ENCODE data around the gene CTCFL. TPM values are rescaled to one million over a fixed set of nuclear protein-coding genes. Genes with fewer than 3 reads are reported as not detected.
"Not testable (repeated sequence)": the region's sequence is repeated elsewhere in the genome, so short reads cannot be mapped to it uniquely, and the experiment has no call there.

The CTCFL gene
- total RNA-seq, 1 experiment from 2014 or later: 0.06 TPM

GRCh38 chr20:57479196-57479595 is 45.7 kb downstream of the CTCFL start:
- H3K27ac ChIP-seq: no peak overlapping the region
- H3K9me3 ChIP-seq (replicated peaks): no peaks in the 10 kb centered on the region
- H3K4me1 ChIP-seq: peaks cover 12% of the 10 kb centered on the region
- H3K4me3 ChIP-seq: no peak overlapping the region
- H3K36me3 ChIP-seq: no peaks in the 10 kb centered on the region
- peaks cover 34% of the 10 kb centered on the region for H3K27me3 ChIP-seq
- no peak for DNase-seq

GRCh38 chr20:57478176-57478575 is 46.8 kb downstream of the CTCFL start:
- no peak overlapping the region for H3K4me3 ChIP-seq
- H3K4me1 ChIP-seq: peaks cover 17% of the 10 kb centered on the region
- H3K27me3 ChIP-seq: peaks cover 33% of the 10 kb centered on the region
- no peak for DNase-seq
- H3K27ac ChIP-seq: no peak overlapping the region
- no peaks in the 10 kb centered on the region for H3K9me3 ChIP-seq (replicated peaks)
- no peaks in the 10 kb centered on the region for H3K36me3 ChIP-seq

GRCh38 chr20:57476641-57477461 is 48.1 kb downstream of the CTCFL start:
- Histone ChIP-seq H3K36me3 (no peaks in the 10 kb centered on the region), H3K4me3 (no peak overlapping the region), H3K27ac (no peak overlapping the region), H3K27me3 (peaks cover 26% of the 10 kb centered on the region), H3K4me1 (peaks cover 19% of the 10 kb centered on the region), H3K9me3 (replicated peaks) (no peaks in the 10 kb centered on the region)
- peak in 1 of 2 experiments; percentile 44 for DNase-seq

GRCh38 chr20:57476084-57476526 is 48.8 kb downstream of the CTCFL start:
- Histone ChIP-seq H3K4me3 (no peak overlapping the region), H3K27ac (no peak overlapping the region)

GRCh38 chr20:57475388-57476083 is 49.4 kb downstream of the CTCFL start:
- no peak for DNase-seq
- Histone ChIP-seq H3K27me3 (peaks cover 19% of the 10 kb centered on the region), H3K27ac (no peak overlapping the region), H3K36me3 (no peaks in the 10 kb centered on the region), H3K4me3 (no peak overlapping the region), H3K4me1 (peaks cover 28% of the 10 kb centered on the region), H3K9me3 (replicated peaks) (no peaks in the 10 kb centered on the region)

More at GRCh38 chr20:57476084-57476526, 48.8 kb downstream of the CTCFL start:
- Histone ChIP-seq H3K9me3 (replicated peaks) (no peaks in the 10 kb centered on the region), H3K27me3 (peaks cover 20% of the 10 kb centered on the region), H3K36me3 (no peaks in the 10 kb centered on the region), H3K4me1 (peaks cover 22% of the 10 kb centered on the region)
- no peak for DNase-seq

DNA sequence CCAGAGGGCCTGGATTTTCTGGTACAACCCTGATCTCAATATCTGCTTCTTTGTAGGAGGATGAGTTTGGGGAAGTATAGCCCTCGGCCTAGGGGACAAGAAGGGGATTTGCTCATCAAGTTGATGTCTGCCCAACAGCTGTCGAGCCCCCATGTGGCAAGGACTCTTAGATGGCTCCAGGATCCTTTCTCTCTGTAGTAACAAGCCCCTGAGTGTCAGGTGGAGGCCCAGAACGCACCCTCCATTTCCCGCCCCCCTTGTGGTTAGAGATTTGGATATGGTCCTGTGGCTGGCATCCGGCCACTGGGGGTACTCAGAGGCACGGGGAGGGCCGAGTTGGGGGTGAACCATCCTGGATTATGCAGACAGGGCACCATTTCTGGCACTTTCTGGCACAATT is 50.1 kb downstream of the CTCFL start:
- H3K4me1 ChIP-seq: peaks cover 35% of the 10 kb centered on the region
- no peak for DNase-seq
- H3K9me3 ChIP-seq (replicated peaks): no peaks in the 10 kb centered on the region
- no peak overlapping the region for H3K4me3 ChIP-seq
- peaks cover 19% of the 10 kb centered on the region for H3K27me3 ChIP-seq
- H3K36me3 ChIP-seq: no peaks in the 10 kb centered on the region
- no peak overlapping the region for H3K27ac ChIP-seq

- no peak overlapping the region for H3K27ac ChIP-seq
- H3K4me3 ChIP-seq: no peak overlapping the region
- no peaks in the 10 kb centered on the region for H3K9me3 ChIP-seq (replicated peaks)
- H3K36me3 ChIP-seq: no peaks in the 10 kb centered on the region
- H3K4me1 ChIP-seq: peaks cover 41% of the 10 kb centered on the region
- peaks cover 18% of the 10 kb centered on the region for H3K27me3 ChIP-seq
- DNase-seq: no peak
Measured at GRCh38 chr20:57474205-57474604, 50.7 kb downstream of the CTCFL start.

GRCh38 chr20:57473246-57474048 is 51.5 kb downstream of the CTCFL start:
- H3K4me3 ChIP-seq: no peak overlapping the region
- peaks cover 19% of the 10 kb centered on the region for H3K27me3 ChIP-seq
- no peaks in the 10 kb centered on the region for H3K36me3 ChIP-seq
- no peak overlapping the region for H3K27ac ChIP-seq
- peak in 1 of 2 experiments; percentile 61 for DNase-seq
- peaks cover 46% of the 10 kb centered on the region for H3K4me1 ChIP-seq
- no peaks in the 10 kb centered on the region for H3K9me3 ChIP-seq (replicated peaks)

DNA sequence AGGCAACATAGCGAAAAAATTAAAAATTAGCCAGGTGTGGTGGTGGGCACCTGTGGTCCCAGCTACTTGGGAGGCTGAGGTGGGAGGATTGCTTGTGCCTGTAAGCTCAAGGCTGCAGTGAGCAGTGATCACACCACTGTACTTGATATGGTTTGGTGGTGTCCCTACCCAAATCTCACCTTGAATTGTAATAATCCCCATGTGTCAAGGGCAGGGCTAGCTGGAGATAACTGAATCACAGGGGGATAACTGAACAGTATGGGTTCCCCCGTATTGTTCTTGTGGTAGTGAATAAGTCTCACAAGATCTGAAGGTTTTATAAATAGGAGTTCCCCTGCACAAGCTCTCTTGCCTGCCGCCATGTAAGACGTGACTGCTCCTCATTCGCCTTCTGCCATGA is 52.5 kb downstream of the CTCFL start:
- H3K27ac ChIP-seq; DNase-seq; H3K9me3 ChIP-seq (replicated peaks); H3K4me3 ChIP-seq; H3K36me3 ChIP-seq: not testable (repeated sequence)
- H3K4me1 ChIP-seq: peaks cover 46% of the 10 kb centered on the region
- peaks cover 19% of the 10 kb centered on the region for H3K27me3 ChIP-seq

GRCh38 chr20:57471496-57472372 is 53.2 kb downstream of the CTCFL start:
- Histone ChIP-seq H3K36me3 (no peaks in the 10 kb centered on the region), H3K9me3 (replicated peaks) (no peaks in the 10 kb centered on the region), H3K4me3 (no peak overlapping the region), H3K27me3 (peaks cover 15% of the 10 kb centered on the region), H3K4me1 (peaks cover 43% of the 10 kb centered on the region), H3K27ac (no peak overlapping the region)
- no peak for DNase-seq

GRCh38 chr20:57470666-57471495 is 54.1 kb downstream of the CTCFL start:
- Histone ChIP-seq H3K4me3 (peak overlapping the region; percentile 12; the same call in 1 of the 2 replicates), H3K27ac (no peak overlapping the region), H3K27me3 (peaks cover 9% of the 10 kb centered on the region; the same call in 1 of the 2 replicates), H3K36me3 (no peaks in the 10 kb centered on the region), H3K9me3 (replicated peaks) (no peaks in the 10 kb centered on the region), H3K4me1 (peaks cover 36% of the 10 kb centered on the region)
- DNase-seq: no peak

DNA sequence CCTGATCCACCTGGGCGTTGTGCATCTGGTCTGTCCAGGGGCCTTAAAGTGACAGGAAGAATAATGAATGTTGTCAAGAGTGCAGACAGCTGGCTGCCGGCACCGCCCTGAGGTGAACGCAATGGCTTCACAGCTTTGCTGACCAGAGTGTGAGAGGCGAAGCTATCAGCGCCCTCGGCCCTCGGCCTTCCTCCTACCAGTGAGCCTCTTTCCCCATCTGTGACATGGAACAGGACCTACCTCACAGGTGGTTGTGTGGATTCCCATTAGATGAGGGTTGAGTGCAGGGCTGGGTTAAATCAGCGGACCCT is 54.8 kb downstream of the CTCFL start:
- no peak overlapping the region for H3K27ac ChIP-seq
- peaks cover 9% of the 10 kb centered on the region; the same call in 1 of the 2 replicates for H3K27me3 ChIP-seq
- H3K36me3 ChIP-seq: no peaks in the 10 kb centered on the region
- no peaks in the 10 kb centered on the region for H3K9me3 ChIP-seq (replicated peaks)
- peak in 1 of 2 experiments; percentile 45 for DNase-seq
- peaks cover 36% of the 10 kb centered on the region for H3K4me1 ChIP-seq
- H3K4me3 ChIP-seq: no peak overlapping the region

DNA sequence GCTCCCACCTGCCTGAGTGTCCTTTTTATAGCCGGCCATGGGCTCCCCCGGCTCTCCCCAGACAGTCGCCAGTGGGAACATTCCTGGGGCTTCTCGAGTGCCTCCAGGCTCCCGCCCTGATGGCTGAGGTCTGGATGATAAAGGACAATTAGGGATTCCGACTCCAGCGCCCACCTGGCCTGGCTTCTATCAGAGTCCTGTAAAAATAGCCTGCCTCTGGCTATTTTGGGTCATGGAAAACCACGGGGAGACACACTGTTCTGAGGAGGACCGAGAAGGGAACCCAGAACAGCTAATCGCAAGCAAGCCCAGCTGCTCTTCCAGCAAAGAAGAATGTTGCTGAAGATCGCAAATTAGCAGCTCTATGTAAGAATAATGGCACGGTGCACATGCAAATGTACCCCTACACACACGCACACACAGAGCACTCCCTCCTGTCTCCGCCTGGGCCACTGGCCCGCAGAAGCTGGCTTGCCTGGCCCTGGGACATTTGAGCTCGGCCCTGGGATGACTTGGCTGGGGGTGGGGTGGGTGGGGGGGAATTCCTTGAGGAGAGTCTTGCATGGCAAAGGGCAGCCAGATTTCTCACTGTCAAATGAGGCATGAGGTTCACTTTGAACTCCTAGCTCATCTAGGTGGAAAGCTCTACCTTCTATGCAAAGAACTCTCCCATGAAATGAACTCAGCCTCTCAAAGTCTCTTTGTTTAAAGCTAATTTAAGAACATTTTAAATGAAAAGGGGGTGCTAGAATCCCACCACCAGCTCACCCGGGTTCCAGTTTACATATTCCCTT is 55.3 kb downstream of the CTCFL start:
- H3K4me3 ChIP-seq: no peak overlapping the region
- H3K27me3 ChIP-seq: peaks cover 9% of the 10 kb centered on the region; the same call in 1 of the 2 replicates
- no peak overlapping the region for H3K27ac ChIP-seq
- peaks cover 38% of the 10 kb centered on the region for H3K4me1 ChIP-seq
- H3K9me3 ChIP-seq (replicated peaks): no peaks in the 10 kb centered on the region
- DNase-seq: peak; percentile 62 to 63
- H3K36me3 ChIP-seq: no peaks in the 10 kb centered on the region

All from SJCRH30 (cell line).